GM18520 (cell line): Measurements from ENCODE around the gene TNNI3K.

ENCODE experiments used
- ATAC-seq: cut with Tn5 transposase; IDR thresholded peaks from one replicate; pipeline ENCODE4 v1.9.1; 2021; ENCODE audit not compliant: unreplicated experiment

Gene TNNI3K

DNA sequence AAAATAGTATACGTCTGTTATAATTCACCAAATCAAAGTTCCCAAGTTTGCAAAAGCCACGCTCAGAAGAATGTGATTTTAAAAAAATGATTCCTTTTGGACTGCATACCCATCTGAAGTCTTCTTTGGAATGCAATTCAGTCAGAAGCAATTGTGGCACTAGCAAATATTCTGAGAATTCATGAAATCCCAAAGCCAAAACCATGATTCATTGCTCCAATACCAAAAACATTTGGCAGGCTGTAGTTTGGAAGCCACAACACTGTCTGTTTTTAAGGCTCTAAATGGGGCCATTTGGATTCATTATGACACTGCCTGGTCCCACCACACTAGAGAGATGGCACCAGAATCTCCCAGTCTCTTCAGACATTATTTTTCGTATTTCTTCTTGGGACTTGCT lies 299.1 kb downstream of the TNNI3K start:
- ATAC-seq, result no peak

- no peak for ATAC-seq
These were observed 310.6 kb downstream of the TNNI3K start for GRCh38 chr1:74545821-74546220.

DNA sequence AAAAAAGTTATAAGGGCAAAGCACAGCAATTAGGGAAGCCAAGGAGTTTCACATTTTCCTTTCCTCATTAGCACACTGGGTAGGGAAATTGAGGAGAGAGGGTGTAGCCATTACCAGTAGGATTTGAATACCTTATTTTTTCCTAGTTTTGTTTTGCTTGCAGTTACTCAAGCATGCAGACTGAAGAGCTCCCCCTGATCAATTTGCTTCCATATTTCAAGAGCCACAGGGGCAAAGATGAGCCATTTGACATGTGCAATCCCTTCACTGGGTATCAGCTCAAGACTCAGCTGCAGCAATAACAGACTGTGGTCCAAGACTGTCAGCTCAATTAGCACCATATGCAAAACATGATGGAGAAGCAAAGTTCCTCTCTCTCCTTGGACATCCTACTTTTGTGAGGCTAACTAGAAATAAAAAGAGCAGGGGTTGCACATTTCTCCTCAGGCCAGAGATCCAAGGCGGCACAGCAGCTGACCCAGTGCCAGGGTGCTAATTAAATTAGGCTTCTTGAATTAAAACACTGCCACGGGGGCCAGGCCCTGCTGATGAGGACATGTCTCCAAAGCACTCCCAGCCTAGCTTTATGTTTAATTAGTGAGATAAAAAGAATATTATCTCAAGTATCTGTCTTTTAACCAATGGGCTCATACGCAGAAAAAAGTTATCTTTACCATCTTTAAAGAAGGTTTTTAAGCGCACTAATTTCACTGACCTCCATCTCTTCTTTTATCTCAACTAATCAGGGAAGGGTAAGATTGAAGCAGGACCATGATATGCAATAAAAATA lies 314.0 kb downstream of the TNNI3K start:
- ATAC-seq, result no peak

DNA sequence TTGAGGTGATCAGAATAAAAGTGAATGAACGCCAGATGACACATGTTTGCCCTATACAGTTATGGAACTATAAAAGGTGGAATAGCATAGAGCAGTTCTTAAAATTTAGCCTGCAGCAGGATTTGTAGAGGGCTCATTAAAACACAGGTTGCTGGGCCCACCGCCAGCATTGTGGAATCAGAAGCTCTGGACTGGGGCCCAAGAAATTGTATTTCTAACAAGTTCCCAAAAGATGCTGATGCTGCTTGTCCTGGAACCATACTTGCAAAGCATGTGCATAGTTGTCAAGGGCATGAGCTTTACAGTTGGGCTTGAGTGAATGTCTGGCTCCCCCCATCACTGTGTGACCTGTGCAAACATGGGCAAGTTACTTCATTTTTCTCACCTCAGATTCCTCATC lies 314.7 kb downstream of the TNNI3K start:
- ATAC-seq, result no peak

GRCh38 chr1:74570797-74571492 lies 335.8 kb downstream of the TNNI3K start:
- no peak for ATAC-seq

GRCh38 chr1:74571493-74571800 lies 336.3 kb downstream of the TNNI3K start:
- no peak for ATAC-seq

DNA sequence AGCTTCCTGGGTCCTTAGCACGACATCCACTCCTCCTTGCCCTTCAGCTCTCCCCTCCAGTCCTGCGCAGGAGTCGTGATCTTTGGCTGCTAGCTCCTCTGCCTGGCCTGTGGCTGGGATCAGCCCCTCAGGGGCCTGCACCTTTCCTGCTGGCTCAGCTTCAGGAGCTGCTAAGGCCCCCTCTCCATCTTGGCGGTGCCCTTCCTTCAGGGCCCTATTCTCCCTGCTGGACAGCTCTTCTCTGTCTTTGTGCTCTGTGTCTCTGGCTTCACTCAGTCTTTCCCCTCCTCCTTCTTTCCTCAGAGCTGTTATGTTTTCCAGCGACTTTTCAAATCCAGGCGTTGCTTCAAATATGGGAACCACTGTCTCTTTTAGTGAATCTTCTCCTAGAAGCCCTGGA lies 336.7 kb downstream of the TNNI3K start:
- ATAC-seq, result no peak

DNA sequence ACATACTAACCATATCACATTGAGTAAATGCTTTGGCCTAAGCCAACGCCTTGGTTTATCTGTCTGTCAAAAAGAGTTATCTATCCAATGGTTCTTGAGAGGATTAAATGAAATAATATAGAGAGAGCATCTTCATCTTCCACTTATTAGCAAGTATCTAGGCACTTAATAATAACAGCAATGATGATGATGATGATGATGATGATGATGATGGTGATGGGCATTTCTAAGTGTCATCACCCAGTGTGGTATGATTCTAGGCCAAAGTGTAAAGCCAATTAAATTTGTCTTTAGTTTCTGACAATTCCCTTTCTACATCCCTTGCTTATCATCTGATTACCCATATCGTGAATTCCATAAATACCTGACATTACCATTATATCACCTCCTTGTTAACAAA lies 342.9 kb downstream of the TNNI3K start:
- no peak for ATAC-seq

- ATAC-seq, result peak; percentile 98
These were observed 344.2 kb downstream of the TNNI3K start for GRCh38 chr1:74579425-74579824.

GRCh38 chr1:74583397-74583796 lies 348.2 kb downstream of the TNNI3K start:
- ATAC-seq, result no peak

- ATAC-seq, result no peak
These were observed 349.0 kb downstream of the TNNI3K start for GRCh38 chr1:74584185-74584584.

DNA sequence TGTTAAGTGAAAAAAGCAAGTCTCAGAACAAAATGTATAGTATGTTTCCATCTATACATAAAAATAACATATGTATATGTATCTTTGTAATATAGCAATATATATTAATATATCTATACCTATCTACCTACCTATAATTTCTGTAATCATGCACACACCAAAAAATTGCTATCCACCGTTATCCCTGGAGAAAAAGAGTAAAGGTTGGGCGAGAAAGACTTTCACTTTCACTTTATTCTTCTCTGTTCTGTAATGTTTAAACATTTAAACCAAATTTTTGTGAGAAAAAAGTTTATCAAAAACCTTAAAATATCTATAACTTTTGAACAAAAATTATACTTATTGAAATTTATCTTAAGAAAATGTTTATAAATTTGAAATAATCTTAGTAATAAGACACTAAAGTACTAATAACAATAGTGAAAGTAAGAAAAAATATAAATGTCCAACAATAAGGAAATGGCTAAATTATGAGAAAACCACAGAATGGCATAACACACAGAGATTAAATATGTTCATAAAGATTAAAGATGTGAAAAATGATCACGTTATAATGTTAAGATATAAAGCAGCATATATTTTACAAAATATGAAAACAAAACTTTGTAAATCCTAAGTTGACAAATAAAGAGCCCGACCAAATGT lies 351.2 kb downstream of the TNNI3K start:
- no peak for ATAC-seq

DNA sequence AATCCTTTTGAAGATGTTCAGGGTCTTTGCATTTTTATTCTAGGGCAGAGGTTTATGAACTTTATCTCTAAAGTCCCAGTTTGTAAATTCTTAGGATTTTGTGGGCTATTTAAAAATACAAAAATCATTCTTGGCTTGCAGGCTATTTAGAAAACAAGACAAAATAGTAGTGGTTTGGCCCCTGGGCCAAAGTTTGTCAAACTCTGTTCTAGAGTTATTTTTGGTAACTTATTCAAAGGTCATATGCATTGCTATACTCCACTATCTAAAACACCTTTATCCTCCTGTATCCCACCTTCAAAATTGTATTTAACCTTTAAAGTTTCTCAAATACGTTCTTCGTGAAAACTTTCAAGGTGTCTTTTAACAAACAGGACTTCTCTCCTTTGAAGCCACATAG lies 352.7 kb downstream of the TNNI3K start:
- no peak for ATAC-seq

DNA sequence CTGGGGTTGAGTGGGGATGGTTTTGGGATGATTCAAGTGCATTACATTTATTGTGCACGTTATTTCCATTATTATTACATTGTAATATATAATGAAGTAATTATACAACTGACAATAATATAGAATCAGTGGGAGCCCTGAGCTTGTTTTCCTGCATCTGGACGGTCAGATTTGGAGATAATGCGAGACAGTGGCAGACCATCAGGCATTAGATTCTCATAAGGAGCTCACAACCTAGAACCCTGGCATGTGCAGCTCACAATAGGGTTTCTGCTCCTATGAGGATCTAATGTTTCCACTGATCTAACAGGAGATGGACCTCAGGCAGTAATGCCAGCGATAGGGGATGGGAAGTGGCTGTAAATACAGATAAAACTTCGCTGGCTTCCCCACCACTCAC lies 355.1 kb downstream of the TNNI3K start:
- ATAC-seq, result no peak

GRCh38 chr1:74591949-74592348 lies 356.8 kb downstream of the TNNI3K start:
- no peak for ATAC-seq

GRCh38 chr1:74592580-74593355 lies 357.6 kb downstream of the TNNI3K start:
- no peak for ATAC-seq
